SU-DHL-6 (cell line): Measurements from ENCODE around the gene RAD9A.

Source experiments
- H2AFZ ChIP-seq: fragments of 200-600 bp; sonication (generic); 2 replicates; pipeline ENCODE4 v1.6.1; 2014; ENCODE audit warnings: low read depth, mild to moderate bottlenecking, moderate library complexity, mixed read lengths, antibody characterized with exemption, low read length; ENCODE audit not compliant: severe bottlenecking
- H3F3A ChIP-seq: fragments of 200-600 bp; shearing (Covaris generic); 2 replicates; pipeline ENCODE4 v1.6.0; 2016; ENCODE audit warnings: antibody characterized with exemption, mild to moderate bottlenecking; ENCODE audit not compliant: insufficient read depth
- H3K27ac ChIP-seq: fragments of 200-600 bp; sonication (generic); 2 replicates; pipeline ENCODE4 v1.5.1; 2016; ENCODE audit warnings: low read depth, mild to moderate bottlenecking, low read length, moderate library complexity, mixed read lengths
- H3K27me3 ChIP-seq: fragments of 200-600 bp; sonication (generic), shearing (Covaris generic); 2 replicates; pipeline ENCODE4 v1.6.0; 2014; ENCODE audit warnings: mild to moderate bottlenecking, low read length
- H3K36me3 ChIP-seq: fragments of 200-600 bp; sonication (generic); 2 replicates; pipeline ENCODE4 v1.6.1; 2014; ENCODE audit warnings: mild to moderate bottlenecking, low read length, mixed read lengths
- H3K4me2 ChIP-seq: fragments of 300-600, 200-600 bp; shearing (Covaris generic), sonication (generic); 2 replicates; pipeline ENCODE4 v1.6.0; 2014; ENCODE audit warnings: low read length, low read depth, mild to moderate bottlenecking; ENCODE audit not compliant: poor library complexity, severe bottlenecking
- H3K4me3 ChIP-seq: fragments of 200-600 bp; sonication (generic); 2 replicates; pipeline ENCODE4 v1.5.1; 2014; ENCODE audit warnings: antibody characterized with exemption, low read length, mild to moderate bottlenecking, mixed read lengths; ENCODE audit not compliant: insufficient read depth, poor library complexity, severe bottlenecking
- H3K79me2 ChIP-seq: fragments of 200-600 bp; sonication (generic); 2 replicates; pipeline ENCODE4 v1.6.1; 2014; ENCODE audit warnings: mild to moderate bottlenecking, low read length, moderate library complexity; ENCODE audit not compliant: insufficient read depth
- H3K9ac ChIP-seq: fragments of 200-600 bp; sonication (generic); 2 replicates; pipeline ENCODE4 v1.7.0; 2014; ENCODE audit warnings: mild to moderate bottlenecking, low read length
- H3K9me2 ChIP-seq: fragments of 200-600 bp; sonication (generic); replicated peaks from 2 replicates; pipeline ENCODE4 v1.6.1; 2014; ENCODE audit warnings: low read length; ENCODE audit not compliant: insufficient read depth
- H3K9me3 ChIP-seq: fragments of 200-600 bp; sonication (generic); 2 replicates; pipeline ENCODE4 v1.6.1; 2014; ENCODE audit warnings: low read length, mixed read lengths; ENCODE audit not compliant: insufficient read depth
- H4K20me1 ChIP-seq: fragments of 200-600 bp; sonication (generic); 2 replicates; pipeline ENCODE4 v1.6.1; 2014; ENCODE audit warnings: low read depth, mild to moderate bottlenecking, antibody characterized with exemption, low read length, moderate library complexity, mixed read lengths
- EZH2phosphoT487 ChIP-seq: fragments of 200-600 bp; sonication (generic), shearing (Covaris generic); conservative IDR thresholded peaks from 2 replicates; pipeline ENCODE4 v1.6.1; 2018; ENCODE audit warnings: mild to moderate bottlenecking, antibody characterized with exemption, low read length, moderate library complexity, mixed read lengths
- TF ChIP-seq, protein P1 (sequence below): fragments of 200-600 bp; sonication (generic); IDR thresholded peaks from one replicate; pipeline ENCODE4 v1.5.1; 2017; ENCODE audit warnings: antibody characterized with exemption, mild to moderate bottlenecking, low read length, moderate library complexity; ENCODE audit not compliant: insufficient read depth, poor library complexity, severe bottlenecking

RAD9A gene

DNA sequence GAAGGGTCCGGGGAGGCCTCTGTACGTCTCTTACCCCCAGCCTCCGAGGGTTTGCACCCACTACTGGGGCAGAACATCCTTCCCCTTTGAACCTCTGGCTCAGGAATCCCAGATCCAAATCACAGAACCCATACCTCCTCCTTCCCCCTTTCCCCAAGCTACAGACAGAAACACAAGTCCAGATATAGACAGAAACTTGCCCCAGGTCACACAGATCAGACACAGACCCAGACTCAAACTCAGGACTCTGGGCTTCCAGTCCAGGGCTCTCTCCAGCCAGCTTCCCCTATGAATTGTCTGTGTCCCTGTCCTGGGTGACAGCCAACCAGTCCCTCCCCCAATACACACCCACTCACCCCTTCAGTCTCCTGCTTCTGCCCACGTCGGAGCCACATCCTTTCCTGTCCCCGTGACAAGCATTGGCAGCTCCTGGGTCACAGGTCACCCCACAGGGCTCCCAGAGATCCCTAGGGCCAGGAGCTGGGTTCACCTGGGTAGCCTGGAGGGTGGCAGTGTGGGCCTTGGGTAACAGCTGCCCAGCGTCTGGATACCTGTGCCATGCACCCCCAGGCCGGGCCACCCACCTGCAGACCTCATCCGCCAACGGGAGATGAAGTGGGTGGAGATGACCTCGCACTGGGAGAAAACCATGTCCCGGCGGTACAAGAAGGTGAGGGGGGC is 12.9 kb downstream of the RAD9A start:
- Histone ChIP-seq H3K36me3 (no peaks in the 10 kb centered on the region), H3K9ac (peak overlapping the region; percentile 79), H3F3A (peaks cover 53% of the 10 kb centered on the region), H3K4me3 (peak overlapping the region; percentile 63), H3K9me2 (no peaks in the 10 kb centered on the region), H2AFZ (no peak overlapping the region), H3K79me2 (peaks cover 15% of the 10 kb centered on the region), H3K27me3 (no peaks in the 10 kb centered on the region), H4K20me1 (no peaks in the 10 kb centered on the region), H3K27ac (peak overlapping the region; percentile 87), H3K9me3 (no peaks in the 10 kb centered on the region), H3K4me2 (peak overlapping the region; percentile 83)
- no peak for TF ChIP-seq EZH2phosphoT487
- TF ChIP-seq, protein P1, sequence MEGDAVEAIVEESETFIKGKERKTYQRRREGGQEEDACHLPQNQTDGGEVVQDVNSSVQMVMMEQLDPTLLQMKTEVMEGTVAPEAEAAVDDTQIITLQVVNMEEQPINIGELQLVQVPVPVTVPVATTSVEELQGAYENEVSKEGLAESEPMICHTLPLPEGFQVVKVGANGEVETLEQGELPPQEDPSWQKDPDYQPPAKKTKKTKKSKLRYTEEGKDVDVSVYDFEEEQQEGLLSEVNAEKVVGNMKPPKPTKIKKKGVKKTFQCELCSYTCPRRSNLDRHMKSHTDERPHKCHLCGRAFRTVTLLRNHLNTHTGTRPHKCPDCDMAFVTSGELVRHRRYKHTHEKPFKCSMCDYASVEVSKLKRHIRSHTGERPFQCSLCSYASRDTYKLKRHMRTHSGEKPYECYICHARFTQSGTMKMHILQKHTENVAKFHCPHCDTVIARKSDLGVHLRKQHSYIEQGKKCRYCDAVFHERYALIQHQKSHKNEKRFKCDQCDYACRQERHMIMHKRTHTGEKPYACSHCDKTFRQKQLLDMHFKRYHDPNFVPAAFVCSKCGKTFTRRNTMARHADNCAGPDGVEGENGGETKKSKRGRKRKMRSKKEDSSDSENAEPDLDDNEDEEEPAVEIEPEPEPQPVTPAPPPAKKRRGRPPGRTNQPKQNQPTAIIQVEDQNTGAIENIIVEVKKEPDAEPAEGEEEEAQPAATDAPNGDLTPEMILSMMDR: no peak

DNA sequence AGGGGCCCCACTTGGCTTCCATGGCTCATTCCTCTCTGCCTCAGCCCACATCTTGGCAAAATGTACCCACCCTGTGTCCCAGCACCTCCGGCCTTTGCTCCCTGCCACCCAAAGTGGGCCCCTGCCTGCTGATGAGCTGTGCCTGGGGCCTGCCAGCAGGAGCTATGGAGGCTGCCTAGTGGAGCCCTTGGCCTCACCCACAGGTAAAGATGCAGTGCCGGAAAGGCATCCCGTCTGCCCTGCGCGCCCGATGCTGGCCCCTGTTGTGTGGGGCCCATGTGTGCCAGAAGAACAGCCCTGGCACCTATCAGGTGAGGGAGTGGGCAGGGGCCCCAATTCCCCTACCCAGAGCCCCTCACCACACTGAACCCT is 13.4 kb downstream of the RAD9A start:
- H3K27ac ChIP-seq: peak overlapping the region; percentile 87
- peaks cover 55% of the 10 kb centered on the region for H3F3A ChIP-seq
- no peaks in the 10 kb centered on the region for H3K27me3 ChIP-seq
- no peaks in the 10 kb centered on the region for H3K9me2 ChIP-seq
- peak overlapping the region; percentile 79 for H3K9ac ChIP-seq
- peak overlapping the region; percentile 83 for H3K4me2 ChIP-seq
- no peak overlapping the region for H2AFZ ChIP-seq
- H3K79me2 ChIP-seq: peaks cover 13% of the 10 kb centered on the region
- no peak for TF ChIP-seq EZH2phosphoT487
- TF ChIP-seq, protein P1: no peak
- no peaks in the 10 kb centered on the region for H4K20me1 ChIP-seq
- peak overlapping the region; percentile 63 for H3K4me3 ChIP-seq
- H3K36me3 ChIP-seq: no peaks in the 10 kb centered on the region
- H3K9me3 ChIP-seq: no peaks in the 10 kb centered on the region

DNA sequence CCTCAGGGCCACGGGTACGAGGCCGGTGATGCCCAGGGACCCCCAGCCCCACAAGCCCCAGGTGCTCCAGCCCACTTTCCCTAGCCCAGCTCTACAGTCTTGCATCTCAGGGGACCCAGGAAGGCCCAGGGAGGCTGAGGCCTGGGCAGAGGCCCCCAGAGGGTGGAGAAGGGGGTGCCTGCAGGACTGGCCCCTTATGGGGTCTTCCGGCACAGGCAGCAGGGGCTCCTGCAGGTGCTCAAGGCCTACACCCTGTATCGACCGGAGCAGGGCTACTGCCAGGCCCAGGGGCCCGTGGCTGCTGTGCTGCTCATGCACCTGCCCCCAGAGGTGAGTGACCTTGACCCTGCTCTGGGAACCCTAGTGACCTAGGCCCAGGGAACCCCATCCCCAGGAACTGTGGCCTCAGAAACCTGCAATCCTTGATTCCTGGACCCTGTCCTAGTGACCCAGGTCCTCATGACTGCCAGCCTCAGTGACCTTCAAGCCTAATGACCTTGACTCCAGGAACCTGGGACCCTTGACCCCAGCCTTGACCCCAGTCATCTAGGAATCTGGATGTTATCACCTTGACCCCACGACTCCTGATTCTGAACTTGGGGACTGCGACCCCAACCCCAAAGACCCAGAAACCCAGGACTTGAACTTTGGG is 14.0 kb downstream of the RAD9A start:
- H4K20me1 ChIP-seq: no peaks in the 10 kb centered on the region
- H3K36me3 ChIP-seq: no peaks in the 10 kb centered on the region
- H3K9me3 ChIP-seq: no peaks in the 10 kb centered on the region
- H3F3A ChIP-seq: peaks cover 50% of the 10 kb centered on the region
- H3K9me2 ChIP-seq: no peaks in the 10 kb centered on the region
- H3K27me3 ChIP-seq: no peaks in the 10 kb centered on the region
- H3K9ac ChIP-seq: peak overlapping the region; percentile 79; the same call in 1 of the 2 replicates
- no peak for TF ChIP-seq EZH2phosphoT487
- TF ChIP-seq, protein P1: no peak
- H3K27ac ChIP-seq: peak overlapping the region; percentile 87
- peak overlapping the region; percentile 83 for H3K4me2 ChIP-seq
- no peak overlapping the region for H2AFZ ChIP-seq
- peaks cover 7% of the 10 kb centered on the region for H3K79me2 ChIP-seq
- no peak overlapping the region for H3K4me3 ChIP-seq
